ENCODE results near the gene HOXD13.
A peak's percentile ranks its signal among the peaks of the same experiment; 100 is the strongest.

HOXD13 gene

GRCh38 chr2:176083796-176084261 lies 8.7 kb upstream of the HOXD13 start, which contains the start of gene EVX2:
Gene EVX2 (minus strand): TSS chr2:176083962. CDS start chr2:176083776, 186 bp downstream.
- H3K36me3 ChIP-seq (ENCODE audit: low read depth) = no peaks in the 10 kb centered on the region
- H3K9me3 ChIP-seq (ENCODE audit: severe bottlenecking) = no peaks in the 10 kb centered on the region
- no peaks in the 10 kb centered on the region for H3K4me1 ChIP-seq (ENCODE audit: insufficient read depth, poor library complexity, severe bottlenecking)
- H3K4me3 ChIP-seq (ENCODE audit: severe bottlenecking) = no peak within 1 kb of the TSS
- H3K27me3 ChIP-seq (ENCODE audit: insufficient read depth, poor library complexity, severe bottlenecking) = peaks cover 96% of the 10 kb centered on the region
- H3K27ac ChIP-seq (ENCODE audit: poor library complexity, severe bottlenecking) = no peak within 1 kb of the TSS
- no peak for TF ChIP-seq CTCF (IDR thresholded peaks at IDR 0.05; ENCODE audit: poor library complexity, severe bottlenecking)
- ATAC-seq (ENCODE audit: low read depth) = no peak
- no peak for DNase-seq (ENCODE audit: low spot score)

GRCh38 chr2:176084611-176085119 lies 7.9 kb upstream of the HOXD13 start:
- H3K9me3 ChIP-seq (ENCODE audit: severe bottlenecking) = no peaks in the 10 kb centered on the region
- no peak for DNase-seq (ENCODE audit: low spot score)
- H3K27ac ChIP-seq (ENCODE audit: poor library complexity, severe bottlenecking) = no peak overlapping the region
- no peaks in the 10 kb centered on the region for H3K4me1 ChIP-seq (ENCODE audit: insufficient read depth, poor library complexity, severe bottlenecking)
- no peak overlapping the region for H3K4me3 ChIP-seq (ENCODE audit: severe bottlenecking)
- no peak for TF ChIP-seq CTCF (IDR thresholded peaks at IDR 0.05; ENCODE audit: poor library complexity, severe bottlenecking)
- H3K36me3 ChIP-seq (ENCODE audit: low read depth) = no peaks in the 10 kb centered on the region
- no peak for ATAC-seq (ENCODE audit: low read depth)
- peaks cover 96% of the 10 kb centered on the region for H3K27me3 ChIP-seq (ENCODE audit: insufficient read depth, poor library complexity, severe bottlenecking)

GRCh38 chr2:176085120-176085788 lies 7.3 kb upstream of the HOXD13 start:
- no peaks in the 10 kb centered on the region for H3K4me1 ChIP-seq (ENCODE audit: insufficient read depth, poor library complexity, severe bottlenecking)
- H3K27me3 ChIP-seq (ENCODE audit: insufficient read depth, poor library complexity, severe bottlenecking) = peaks cover 99% of the 10 kb centered on the region
- DNase-seq (ENCODE audit: low spot score) (no peak), ATAC-seq (ENCODE audit: low read depth) (no peak)
- no peak for TF ChIP-seq CTCF (IDR thresholded peaks at IDR 0.05; ENCODE audit: poor library complexity, severe bottlenecking)
- H3K9me3 ChIP-seq (ENCODE audit: severe bottlenecking) = no peaks in the 10 kb centered on the region
- H3K4me3 ChIP-seq (ENCODE audit: severe bottlenecking) = no peak overlapping the region
- no peaks in the 10 kb centered on the region for H3K36me3 ChIP-seq (ENCODE audit: low read depth)
- H3K27ac ChIP-seq (ENCODE audit: poor library complexity, severe bottlenecking) = no peak overlapping the region

GRCh38 chr2:176085861-176086771 lies 6.4 kb upstream of the HOXD13 start:
- Histone ChIP-seq H3K4me3 (ENCODE audit: severe bottlenecking) (no peak overlapping the region), H3K9me3 (ENCODE audit: severe bottlenecking) (no peaks in the 10 kb centered on the region), H3K27ac (ENCODE audit: poor library complexity, severe bottlenecking) (no peak overlapping the region), H3K4me1 (ENCODE audit: insufficient read depth, poor library complexity, severe bottlenecking) (no peaks in the 10 kb centered on the region), H3K36me3 (ENCODE audit: low read depth) (no peaks in the 10 kb centered on the region), H3K27me3 (ENCODE audit: insufficient read depth, poor library complexity, severe bottlenecking) (peaks cover 100% of the 10 kb centered on the region)
- TF ChIP-seq CTCF (IDR thresholded peaks at IDR 0.05; ENCODE audit: poor library complexity, severe bottlenecking) = peak; percentile 65
- peak; percentile 37; the same call in 2 of the 3 replicates for ATAC-seq (ENCODE audit: low read depth)
- no peak for DNase-seq (ENCODE audit: low spot score)

Measured in RWPE2 (cell line).